GM23338 (cell line): ENCODE measurements around the gene ASCL2. TPM values are rescaled to one million over a fixed set of nuclear protein-coding genes. Genes with fewer than 3 reads are reported as not detected.

Source experiments
- ATAC-seq: fragments of 200-7000 bp; cut with Tn5 transposase; 3 replicates; pipeline ENCODE4 v1.9.1; 2020
- DNase-seq: peaks from one replicate; pipeline ENCODE4 v3.0.0-alpha.2; 2015; ENCODE audit warnings: low spot score
- H2AFZ ChIP-seq: fragments of 200-600 bp; sonication (generic); 2 replicates; pipeline ENCODE4 v1.8.0; 2016; ENCODE audit warnings: antibody characterized with exemption, mild to moderate bottlenecking, moderate library complexity
- H3F3A ChIP-seq: fragments of 200-600 bp; sonication (generic); replicated peaks from 2 replicates; pipeline ENCODE4 v1.8.0; 2017; ENCODE audit warnings: antibody characterized with exemption, mixed run types, low read depth
- H3K27ac ChIP-seq: fragments of 200-600 bp; sonication (generic); 2 replicates; pipeline ENCODE4 v1.6.1; 2016; ENCODE audit warnings: low read depth
- H3K27me3 ChIP-seq: fragments of 200-600 bp; sonication (generic); 2 replicates; pipeline ENCODE4 v1.8.0; 2016; ENCODE audit warnings: mild to moderate bottlenecking, mixed run types, moderate library complexity; ENCODE audit not compliant: insufficient read depth
- H3K36me3 ChIP-seq: fragments of 200-600 bp; sonication (generic); 2 replicates; pipeline ENCODE4 v1.8.0; 2016; ENCODE audit warnings: mild to moderate bottlenecking; ENCODE audit not compliant: insufficient read depth
- H3K4me1 ChIP-seq: fragments of 200-600 bp; sonication (generic); 2 replicates; pipeline ENCODE4 v1.8.0; 2016; ENCODE audit warnings: mild to moderate bottlenecking, moderate library complexity; ENCODE audit not compliant: insufficient read depth
- H3K4me2 ChIP-seq: fragments of 200-600 bp; sonication (generic); 2 replicates; pipeline ENCODE4 v1.7.1; 2017; ENCODE audit warnings: mixed run types
- H3K4me3 ChIP-seq: fragments of 200-600 bp; sonication (generic); 2 replicates; pipeline ENCODE4 v1.6.1; 2016; ENCODE audit warnings: mixed run types
- H3K79me2 ChIP-seq: fragments of 200-600 bp; sonication (generic); replicated peaks from 2 replicates; pipeline ENCODE4 v1.8.0; 2017; ENCODE audit warnings: mild to moderate bottlenecking; ENCODE audit not compliant: insufficient read depth
- H3K9me2 ChIP-seq: fragments of 200-600 bp; sonication (generic); 2 replicates; pipeline ENCODE4 v1.8.0; 2017; ENCODE audit not compliant: insufficient read depth
- H4K20me1 ChIP-seq: fragments of 200-600 bp; sonication (generic); replicated peaks from 2 replicates; pipeline ENCODE4 v1.8.0; 2017; ENCODE audit warnings: mild to moderate bottlenecking; ENCODE audit not compliant: insufficient read depth
- H3K27ac Mint-ChIP-seq: 2 replicates; pipeline ENCODE4 v1.8.0; 2020; ENCODE audit warnings: inconsistent platforms, mild to moderate bottlenecking, moderate library complexity, mixed read lengths
- H3K27me3 Mint-ChIP-seq: 3 replicates; pipeline ENCODE4 v1.8.0; 2022; ENCODE audit warnings: low read depth, mild to moderate bottlenecking, moderate library complexity, mixed read lengths, inconsistent platforms; ENCODE audit not compliant: insufficient read depth, poor library complexity
- H3K36me3 Mint-ChIP-seq: 3 replicates; pipeline ENCODE4 v1.8.0; 2021; ENCODE audit warnings: low read depth, mild to moderate bottlenecking, inconsistent platforms, moderate library complexity, mixed read lengths
- H3K4me1 Mint-ChIP-seq: 3 replicates; pipeline ENCODE4 v1.8.0; 2020; ENCODE audit warnings: mild to moderate bottlenecking, inconsistent platforms, mixed read lengths
- H3K4me3 Mint-ChIP-seq: 3 replicates; pipeline ENCODE4 v1.8.0; 2021; ENCODE audit warnings: moderate library complexity, mild to moderate bottlenecking, inconsistent platforms, mixed read lengths
- H3K9me3 Mint-ChIP-seq: 3 replicates; pipeline ENCODE4 v1.8.0; 2020; ENCODE audit warnings: moderate library complexity, mild to moderate bottlenecking, inconsistent platforms, mixed read lengths
- CREB1 ChIP-seq: fragments of 250-450 bp; sonication (Bioruptor Pico); IDR thresholded peaks from 2 replicates; pipeline ENCODE4 v1.5.0; 2020; ENCODE audit warnings: low read depth, mild to moderate bottlenecking, moderate library complexity
- ETS1 ChIP-seq: IDR thresholded peaks from 2 replicates; pipeline ENCODE4 v1.6.1; 2016; ENCODE audit warnings: antibody characterized with exemption
- EZH2 ChIP-seq: fragments of 200-600 bp; sonication (generic); IDR thresholded peaks from one replicate; pipeline ENCODE4 v1.8.0; 2017; ENCODE audit warnings: antibody characterized with exemption, mild to moderate bottlenecking, low read depth; ENCODE audit not compliant: unreplicated experiment
- EZH2phosphoT487 ChIP-seq: fragments of 200-600 bp; sonication (generic); IDR thresholded peaks from one replicate; pipeline ENCODE4 v1.8.1; 2018; ENCODE audit warnings: antibody characterized with exemption; ENCODE audit not compliant: unreplicated experiment
- JUNB ChIP-seq: IDR thresholded peaks from one replicate; pipeline ENCODE4 v1.6.1; 2016; ENCODE audit warnings: antibody characterized with exemption; ENCODE audit not compliant: unreplicated experiment
- NANOG ChIP-seq: IDR thresholded peaks from 2 replicates; pipeline ENCODE4 v1.6.1; 2016; ENCODE audit warnings: antibody characterized with exemption, borderline replicate concordance
- POLR2AphosphoS5 ChIP-seq: IDR thresholded peaks from 2 replicates; pipeline ENCODE4 v1.6.1; 2016; ENCODE audit warnings: antibody characterized with exemption, low read depth
- REST ChIP-seq: IDR thresholded peaks from one replicate; pipeline ENCODE4 v1.6.1; 2018; ENCODE audit warnings: antibody characterized with exemption; ENCODE audit not compliant: unreplicated experiment
- ZNF114 ChIP-seq: fragments of 250-450 bp; sonication (Bioruptor Pico); IDR thresholded peaks from 2 replicates; pipeline ENCODE4 v1.5.0; 2020; ENCODE audit warnings: mild to moderate bottlenecking, moderate library complexity
- ZNF462 ChIP-seq: fragments of 250-450 bp; sonication (Bioruptor Pico); IDR thresholded peaks from 2 replicates; pipeline ENCODE4 v1.5.0; 2020; ENCODE audit warnings: mild to moderate bottlenecking, moderate library complexity
- polyA plus RNA-seq: library from polyadenylated mRNA; unstranded; fragments of >200 nt; fragmentation: Nextera tagmentation; extraction: Ambion mirVana; gene quantifications from 2 replicates; pipeline ENCODE4 v1.2.1, GENCODE V29; 2016
- total RNA-seq: library from RNA; depleted of rRNA; stranded (reverse); fragments of >200 nt; shearing (Covaris generic); gene quantifications from 2 replicates; pipeline ENCODE4 v1.2.3, GENCODE V29; 2014

The ASCL2 gene
- total and polyA plus RNA-seq, 2 experiments from 2014 or later: 0.57 to 1.6 TPM

- TF ChIP-seq ZNF462 (CRISPR knock-in tag) (no peak), EZH2 (no peak), CREB1 (CRISPR knock-in tag) (no peak), EZH2phosphoT487 (no peak), POLR2AphosphoS5 (no peak), NANOG (no peak)
Measured at GRCh38 chr11:2247496-2247895, 22.9 kb downstream of the ASCL2 start (continued).

GRCh38 chr11:2240834-2241233, 29.6 kb downstream of the ASCL2 start:
- Histone ChIP-seq H3K36me3 (no peaks in the 10 kb centered on the region), H3K27ac (no peak overlapping the region), H3K4me2 (no peak overlapping the region), H3K27me3 (no peaks in the 10 kb centered on the region), H4K20me1 (no peaks in the 10 kb centered on the region), H3F3A (no peaks in the 10 kb centered on the region), H2AFZ (no peak overlapping the region), H3K4me1 (no peaks in the 10 kb centered on the region), H3K9me2 (no peaks in the 10 kb centered on the region), H3K79me2 (no peaks in the 10 kb centered on the region), H3K4me3 (no peak overlapping the region)
- DNase-seq: no peak
- Mint-ChIP-seq H3K27me3 (peaks cover 12% of the 10 kb centered on the region), H3K4me1 (no peaks in the 10 kb centered on the region), H3K9me3 (no peaks in the 10 kb centered on the region), H3K4me3 (no peak overlapping the region), H3K36me3 (no peaks in the 10 kb centered on the region), H3K27ac (no peak overlapping the region)
- no peak for ATAC-seq
- TF ChIP-seq POLR2AphosphoS5: no peak
- no peak for TF ChIP-seq ETS1
- no peak for TF ChIP-seq REST
- no peak for TF ChIP-seq JUNB
- no peak for TF ChIP-seq ZNF114 (CRISPR knock-in tag)
- no peak for TF ChIP-seq EZH2
